Glutamatergic neuron (in vitro differentiated cells): ENCODE results near the gene TPSD1. TPM values are rescaled to one million over a fixed set of nuclear protein-coding genes. Genes with fewer than 3 reads are reported as not detected.

Experiments used
- DNase-seq: peaks from one replicate; pipeline ENCODE4 v3.0.0; 2022
- H3K27ac Mint-ChIP-seq: one replicate; pipeline ENCODE4 v1.8.0; 2020; ENCODE audit warnings: mild to moderate bottlenecking, mixed read lengths, inconsistent platforms; ENCODE audit not compliant: unreplicated experiment
- H3K27me3 Mint-ChIP-seq: one replicate; pipeline ENCODE4 v1.8.0; 2020; ENCODE audit warnings: mild to moderate bottlenecking, moderate library complexity, mixed read lengths, inconsistent platforms; ENCODE audit not compliant: unreplicated experiment
- H3K36me3 Mint-ChIP-seq: one replicate; pipeline ENCODE4 v1.8.0; 2020; ENCODE audit warnings: mild to moderate bottlenecking, mixed read lengths, inconsistent platforms; ENCODE audit not compliant: unreplicated experiment
- H3K4me1 Mint-ChIP-seq: one replicate; pipeline ENCODE4 v1.8.0; 2020; ENCODE audit warnings: mild to moderate bottlenecking, low read depth, mixed read lengths, inconsistent platforms; ENCODE audit not compliant: unreplicated experiment
- H3K4me3 Mint-ChIP-seq: one replicate; pipeline ENCODE4 v1.8.0; 2020; ENCODE audit warnings: mild to moderate bottlenecking, mixed read lengths, inconsistent platforms; ENCODE audit not compliant: unreplicated experiment
- H3K9me3 Mint-ChIP-seq: one replicate; pipeline ENCODE4 v1.8.0; 2020; ENCODE audit warnings: mild to moderate bottlenecking, moderate library complexity, mixed read lengths, inconsistent platforms; ENCODE audit not compliant: unreplicated experiment
- CTCF ChIP-seq: fragments of 200-600 bp; sonication (generic); IDR thresholded peaks from one replicate; pipeline ENCODE4 v1.5.0; 2021; ENCODE audit not compliant: partially characterized antibody, unreplicated experiment
- total RNA-seq: library from RNA; stranded (reverse); fragmentation: NEBNext Ultra II Directional; extraction: Animal tissue kit (Norgen Biotek cat#: 25700); gene quantifications from one replicate; pipeline ENCODE4 v1.2.1, GENCODE V29; 2021; ENCODE audit not compliant: unreplicated experiment

TPSD1 gene
- total RNA-seq, 1 donor from 2014 or later: not detected

- no peaks in the 10 kb centered on the region for H3K36me3 Mint-ChIP-seq
- no peak overlapping the region for H3K27ac Mint-ChIP-seq
- H3K4me1 Mint-ChIP-seq: peaks cover 4% of the 10 kb centered on the region
- H3K4me3 Mint-ChIP-seq: no peak overlapping the region
- no peak for DNase-seq
- peaks cover 3% of the 10 kb centered on the region for H3K27me3 Mint-ChIP-seq
- TF ChIP-seq CTCF: no peak
- peaks cover 6% of the 10 kb centered on the region for H3K9me3 Mint-ChIP-seq
Measured at GRCh38 chr16:1297018-1297696, 41.3 kb downstream of the TPSD1 start.

- DNase-seq: no peak
- H3K27me3 Mint-ChIP-seq: peaks cover 3% of the 10 kb centered on the region
- no peak overlapping the region for H3K4me3 Mint-ChIP-seq
- peaks cover 4% of the 10 kb centered on the region for H3K4me1 Mint-ChIP-seq
- no peak for TF ChIP-seq CTCF
- H3K27ac Mint-ChIP-seq: no peak overlapping the region
- H3K36me3 Mint-ChIP-seq: no peaks in the 10 kb centered on the region
- peaks cover 6% of the 10 kb centered on the region for H3K9me3 Mint-ChIP-seq
Measured at GRCh38 chr16:1298406-1298805, 42.5 kb downstream of the TPSD1 start.

- Mint-ChIP-seq H3K4me1 (peaks cover 4% of the 10 kb centered on the region), H3K36me3 (no peaks in the 10 kb centered on the region), H3K9me3 (peaks cover 6% of the 10 kb centered on the region), H3K27me3 (peaks cover 3% of the 10 kb centered on the region), H3K4me3 (no peak overlapping the region), H3K27ac (no peak overlapping the region)
- TF ChIP-seq CTCF: no peak
- no peak for DNase-seq
Measured at GRCh38 chr16:1299012-1299867, 43.4 kb downstream of the TPSD1 start.

- no peak for DNase-seq
- Mint-ChIP-seq H3K36me3 (no peaks in the 10 kb centered on the region), H3K27me3 (peaks cover 3% of the 10 kb centered on the region), H3K4me1 (no peaks in the 10 kb centered on the region), H3K9me3 (peaks cover 6% of the 10 kb centered on the region), H3K27ac (no peak overlapping the region), H3K4me3 (no peak overlapping the region)
- no peak for TF ChIP-seq CTCF
Measured at GRCh38 chr16:1299868-1300203, 44.0 kb downstream of the TPSD1 start.
